Lower lobe of right lung (tissue), 2 donors: ENCODE measurements around the gene TTLL10. TPM values are rescaled to one million over a fixed set of nuclear protein-coding genes. Genes with fewer than 3 reads are reported as not detected.

ENCODE experiments used
- ATAC-seq, 2 donors: fragments of 200-7000 bp; cut with Tn5 transposase; one replicate each; pipeline ENCODE4 v1.9.1; 2020 to 2022; ENCODE audit warnings: mild to moderate bottlenecking in 2 of 2, moderate library complexity in 2 of 2
- DNase-seq: peaks from one replicate; pipeline ENCODE4 v3.0.0-alpha.2; 2020
- H3K27ac ChIP-seq: fragments of 200-600 bp; one replicate; pipeline ENCODE4 v1.8.0; 2022
- H3K27me3 ChIP-seq: fragments of 200-600 bp; one replicate; pipeline ENCODE4 v1.8.0; 2022; ENCODE audit warnings: low read depth
- H3K36me3 ChIP-seq: fragments of 200-600 bp; one replicate; pipeline ENCODE4 v1.8.0; 2022; ENCODE audit warnings: mild to moderate bottlenecking
- H3K4me1 ChIP-seq: fragments of 200-600 bp; one replicate; pipeline ENCODE4 v1.8.0; 2022
- H3K4me3 ChIP-seq: fragments of 200-600 bp; one replicate; pipeline ENCODE4 v1.8.0; 2022; ENCODE audit warnings: mild to moderate bottlenecking
- H3K9me3 ChIP-seq: fragments of 200-600 bp; one replicate; pipeline ENCODE4 v1.8.0; 2022
- intact Hi-C: fragments of 100-400 bp; cut with DNase I; formaldehyde crosslinking; loops from one replicate; pipeline ENCODE4 v1.11.0; 2022
- total RNA-seq: library from RNA; stranded (reverse); fragmentation: NEBNext Ultra II Directional; extraction: Animal tissue kit (Norgen Biotek cat#: 25700); gene quantifications from one replicate; pipeline ENCODE4 v1.2.1, GENCODE V29; 2021
- TF ChIP-seq, protein P1 (sequence below): fragments of 200-600 bp; IDR thresholded peaks from one replicate; pipeline ENCODE4 v1.8.0; 2022; ENCODE audit warnings: antibody characterized with exemption, mild to moderate bottlenecking
- donor health status: DM: no; HTN: yes; CAD: no; lungs with severe emphysema.

TTLL10 gene
- total RNA-seq, 1 donor from 2014 or later: 6.6 TPM

DNA sequence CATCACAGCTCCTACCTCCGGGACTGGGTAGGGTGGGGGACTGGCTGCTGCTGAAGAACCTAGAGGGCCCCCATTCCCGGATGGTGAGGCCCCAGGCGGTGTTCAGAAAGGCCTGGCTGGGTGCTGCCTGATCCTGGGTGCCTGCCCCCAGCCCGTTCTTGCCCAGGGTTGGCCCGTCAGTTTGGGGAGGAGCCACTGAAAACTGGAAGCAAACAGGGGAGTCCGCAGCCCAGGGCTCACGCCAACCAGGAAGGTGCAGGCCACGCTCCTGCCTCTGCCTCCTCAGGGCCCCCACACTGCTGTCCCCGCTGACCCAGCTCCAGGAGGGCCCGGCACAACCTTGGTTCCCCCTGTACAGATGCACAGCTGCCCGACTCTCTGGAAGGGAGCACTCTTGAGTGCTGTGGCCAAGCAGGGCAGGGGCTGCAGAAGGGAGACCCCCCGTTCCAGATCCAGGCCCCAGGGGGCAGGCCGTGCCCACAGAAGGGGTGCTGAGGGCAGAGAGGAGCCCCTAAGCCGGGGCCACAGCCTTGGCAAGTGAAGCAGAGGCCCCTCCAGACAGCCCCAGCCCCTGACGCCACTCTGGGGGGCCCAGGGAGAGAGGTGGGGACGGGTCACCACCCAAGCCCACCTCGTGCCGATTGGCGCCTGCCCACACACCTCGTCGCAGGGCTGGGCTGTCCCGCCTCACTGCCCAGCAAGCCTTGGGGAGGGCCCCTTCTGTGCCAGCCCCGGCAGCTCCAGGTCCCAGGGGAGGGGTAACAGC, 67.3 kb downstream of the TTLL10 start:
- DNase-seq: no peak

DNA sequence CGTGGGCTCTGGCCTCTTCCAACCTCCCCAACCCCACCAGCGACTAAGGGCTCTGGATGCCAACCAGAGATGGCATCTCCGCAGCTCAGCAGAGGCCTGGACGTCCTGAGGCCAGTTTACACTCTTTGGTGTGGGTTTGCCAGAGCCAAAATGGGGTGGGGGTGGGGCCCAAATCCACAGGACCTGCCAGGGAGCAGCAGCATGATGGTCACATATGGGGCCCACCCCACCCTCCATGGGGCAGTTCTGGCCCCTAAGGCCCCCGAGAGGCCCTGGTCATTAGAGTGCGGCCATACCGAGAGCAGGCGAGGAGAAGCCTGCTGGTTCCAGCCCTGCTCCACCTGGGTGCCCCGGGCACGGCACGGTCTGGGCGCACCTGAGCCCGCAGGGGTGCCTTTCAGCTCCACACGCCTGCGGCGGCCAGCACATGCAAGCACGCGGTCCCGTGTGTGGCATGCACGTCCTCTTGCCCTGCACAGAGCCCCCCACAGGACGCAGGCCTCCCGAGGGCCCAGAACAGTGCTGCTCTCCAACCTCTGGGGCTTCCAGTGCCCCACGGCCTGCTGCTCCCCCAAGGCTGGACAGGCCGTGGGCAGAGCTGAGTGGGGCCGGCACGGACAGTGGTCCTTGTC, 68.0 kb downstream of the TTLL10 start:
- Histone ChIP-seq H3K27ac (no peak overlapping the region), H3K36me3 (no peaks in the 10 kb centered on the region), H3K27me3 (peaks cover 67% of the 10 kb centered on the region), H3K4me3 (no peak overlapping the region), H3K9me3 (no peaks in the 10 kb centered on the region), H3K4me1 (peaks cover 3% of the 10 kb centered on the region)
- intact Hi-C loops: no loop called here
- no peak for ATAC-seq
- TF ChIP-seq, protein P1, sequence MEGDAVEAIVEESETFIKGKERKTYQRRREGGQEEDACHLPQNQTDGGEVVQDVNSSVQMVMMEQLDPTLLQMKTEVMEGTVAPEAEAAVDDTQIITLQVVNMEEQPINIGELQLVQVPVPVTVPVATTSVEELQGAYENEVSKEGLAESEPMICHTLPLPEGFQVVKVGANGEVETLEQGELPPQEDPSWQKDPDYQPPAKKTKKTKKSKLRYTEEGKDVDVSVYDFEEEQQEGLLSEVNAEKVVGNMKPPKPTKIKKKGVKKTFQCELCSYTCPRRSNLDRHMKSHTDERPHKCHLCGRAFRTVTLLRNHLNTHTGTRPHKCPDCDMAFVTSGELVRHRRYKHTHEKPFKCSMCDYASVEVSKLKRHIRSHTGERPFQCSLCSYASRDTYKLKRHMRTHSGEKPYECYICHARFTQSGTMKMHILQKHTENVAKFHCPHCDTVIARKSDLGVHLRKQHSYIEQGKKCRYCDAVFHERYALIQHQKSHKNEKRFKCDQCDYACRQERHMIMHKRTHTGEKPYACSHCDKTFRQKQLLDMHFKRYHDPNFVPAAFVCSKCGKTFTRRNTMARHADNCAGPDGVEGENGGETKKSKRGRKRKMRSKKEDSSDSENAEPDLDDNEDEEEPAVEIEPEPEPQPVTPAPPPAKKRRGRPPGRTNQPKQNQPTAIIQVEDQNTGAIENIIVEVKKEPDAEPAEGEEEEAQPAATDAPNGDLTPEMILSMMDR: no peak
- no peak for DNase-seq

More for the DNA sequence above, 67.3 kb downstream of the TTLL10 start:
- H3K4me3 ChIP-seq: no peak overlapping the region
- H3K36me3 ChIP-seq: no peaks in the 10 kb centered on the region
- no peak overlapping the region for H3K27ac ChIP-seq
- intact Hi-C loops: no loop called here
- TF ChIP-seq, protein P1: no peak
- peaks cover 60% of the 10 kb centered on the region for H3K27me3 ChIP-seq
- peaks cover 3% of the 10 kb centered on the region for H3K4me1 ChIP-seq
- no peak for ATAC-seq
- H3K9me3 ChIP-seq: no peaks in the 10 kb centered on the region

DNA sequence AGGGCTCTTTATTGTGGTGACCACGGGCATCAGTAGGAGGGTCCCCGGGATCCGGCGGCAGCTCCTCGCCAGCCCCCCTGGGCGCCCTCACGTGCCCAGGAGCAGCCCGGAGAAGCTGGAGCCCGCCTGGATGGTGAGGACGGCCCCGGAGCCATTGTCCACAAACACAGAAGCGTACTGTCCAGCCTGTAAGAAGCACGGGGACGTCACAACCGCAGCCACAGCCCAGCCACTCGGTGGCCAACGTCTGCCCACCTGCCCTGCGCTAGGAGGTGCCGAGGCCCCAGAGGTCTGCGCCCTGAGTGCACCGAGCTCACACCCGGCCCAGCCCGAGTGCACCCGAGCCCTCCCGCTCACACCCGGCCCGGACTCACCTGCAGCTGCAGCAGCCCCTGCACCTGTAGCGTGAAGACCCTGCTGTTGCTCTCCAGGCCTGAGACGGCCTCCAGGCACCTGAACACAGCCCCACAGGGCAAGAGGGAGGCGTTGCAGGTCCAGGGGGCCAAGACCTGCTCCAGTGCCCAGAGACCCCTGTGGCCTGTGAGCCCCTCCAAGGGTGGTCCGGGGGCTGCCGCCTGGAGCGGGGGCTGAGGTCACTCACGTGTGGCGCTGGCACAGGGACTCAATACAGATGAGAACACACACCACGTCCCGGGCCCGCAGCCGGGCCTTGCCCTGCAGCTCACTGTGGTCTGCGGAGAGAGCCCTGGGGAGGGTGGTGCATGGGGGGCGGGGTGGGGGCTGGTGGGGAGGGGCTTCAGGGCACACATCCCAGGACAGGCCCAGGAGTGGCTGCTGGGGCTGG, 69.0 kb downstream of the TTLL10 start:
- Histone ChIP-seq H3K9me3 (no peaks in the 10 kb centered on the region), H3K27me3 (peaks cover 67% of the 10 kb centered on the region), H3K27ac (no peak overlapping the region), H3K36me3 (no peaks in the 10 kb centered on the region), H3K4me1 (no peaks in the 10 kb centered on the region), H3K4me3 (no peak overlapping the region)
- intact Hi-C loops: no loop called here
- TF ChIP-seq, protein P1: no peak
- ATAC-seq: no peak
- DNase-seq: no peak

DNA sequence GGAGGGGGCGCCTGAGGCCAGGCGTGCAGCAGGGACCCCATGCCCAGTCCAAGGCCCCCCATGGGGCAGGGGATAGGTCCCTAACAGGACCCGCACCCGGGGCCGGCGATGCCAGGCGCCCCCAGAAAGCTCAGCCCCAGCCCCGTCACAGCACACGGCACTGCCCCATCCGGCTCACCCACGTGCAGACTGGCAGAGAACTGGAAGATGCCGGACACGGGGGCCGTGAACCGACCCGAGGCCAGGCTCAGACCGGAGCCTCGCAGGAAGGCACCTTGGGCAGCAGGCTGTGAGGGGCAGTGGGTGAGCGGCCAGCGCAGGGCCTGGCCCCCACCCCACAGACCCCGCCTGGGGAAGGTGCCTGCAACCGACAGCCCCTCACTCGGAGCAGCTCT, 69.6 kb downstream of the TTLL10 start:
- no peaks in the 10 kb centered on the region for H3K9me3 ChIP-seq
- ATAC-seq: no peak
- H3K4me3 ChIP-seq: no peak overlapping the region
- no peaks in the 10 kb centered on the region for H3K36me3 ChIP-seq
- intact Hi-C loops: no loop called here
- no peak for DNase-seq
- H3K27me3 ChIP-seq: peaks cover 62% of the 10 kb centered on the region
- H3K27ac ChIP-seq: no peak overlapping the region
- no peaks in the 10 kb centered on the region for H3K4me1 ChIP-seq
- TF ChIP-seq, protein P1: no peak

DNA sequence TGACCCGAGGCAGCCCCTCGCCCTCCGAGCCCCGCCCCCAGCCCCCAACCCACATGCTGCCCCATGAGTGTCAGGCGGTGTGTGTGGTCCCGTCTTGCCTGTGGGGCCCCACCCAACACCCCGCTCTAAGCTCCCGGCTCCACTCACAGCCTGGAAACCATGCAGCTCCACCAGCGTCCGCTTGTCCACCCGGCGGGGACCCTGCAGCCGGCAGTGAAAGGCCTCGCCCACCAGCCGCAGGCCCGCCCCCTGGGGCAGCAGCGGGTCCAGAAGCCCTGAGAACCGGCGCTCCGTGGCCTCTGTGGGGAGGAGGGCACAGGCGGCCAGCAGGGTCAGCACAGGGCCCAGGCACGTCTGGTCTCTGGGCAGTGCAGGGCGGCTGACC, 70.1 kb downstream of the TTLL10 start:
- Histone ChIP-seq H3K36me3 (no peaks in the 10 kb centered on the region), H3K9me3 (no peaks in the 10 kb centered on the region), H3K4me1 (no peaks in the 10 kb centered on the region), H3K27ac (no peak overlapping the region), H3K4me3 (no peak overlapping the region), H3K27me3 (peaks cover 56% of the 10 kb centered on the region)
- intact Hi-C loops: no loop called here
- TF ChIP-seq, protein P1: no peak
- no peak for ATAC-seq
- DNase-seq: no peak
